Tibial artery (tissue), 4 donors: ENCODE results near the gene ALPL.
A peak's percentile ranks its signal among the peaks of the same experiment; 100 is the strongest.

Experiments used
- DNase-seq, 2 donors: peaks; one replicate each; pipeline ENCODE4 v3.0.0-alpha.2; 2019
- H3K27ac ChIP-seq, 2 donors: fragments of 200-600 bp; sonication (generic) in 1 of 2; 1 replicate in 1 of 2; 2 replicates in 1 of 2; pipeline ENCODE4 v1.5.1; 2018 to 2019; ENCODE audit warnings: mild to moderate bottlenecking in 1 of 2
- H3K27me3 ChIP-seq, 2 donors: fragments of 200-600 bp; sonication (generic) in 1 of 2; one replicate each; pipeline versions ENCODE4 v1.5.1 to v1.6.0; 2016 to 2019
- H3K36me3 ChIP-seq, 3 donors: fragments of 200-600 bp; sonication (generic) in 2 of 3; one replicate each; pipeline ENCODE4 v1.5.1; 2016 to 2019; ENCODE audit warnings: mild to moderate bottlenecking in 2 of 3
- H3K4me1 ChIP-seq, 4 donors: fragments of 200-600 bp; sonication (generic) in 2 of 4; 1 replicate in 3 of 4; 2 replicates in 1 of 4; pipeline ENCODE4 v1.5.1; 2016 to 2019
- H3K4me3 ChIP-seq, 2 donors: fragments of 200-600 bp; sonication (generic) in 1 of 2; 1 replicate in 1 of 2; 2 replicates in 1 of 2; pipeline ENCODE4 v1.5.1; 2018 to 2019; ENCODE audit warnings: mild to moderate bottlenecking in 2 of 2
- H3K9me3 ChIP-seq, 3 donors: fragments of 200-600 bp; sonication (generic) in 1 of 3; one replicate each; pipeline ENCODE4 v1.5.1; 2016 to 2019
- intact Hi-C: fragments of 100-400 bp; cut with DNase I; formaldehyde crosslinking; loops from one replicate; pipeline ENCODE4 v1.15.0; 2023; ENCODE audit warnings: low total_unique reads
- TF ChIP-seq, protein P1 (sequence below), 2 experiments: fragments of 200-600 bp in 1 of 2; fragments of 450-650 bp in 1 of 2; IDR thresholded peaks; one replicate each; pipeline ENCODE4 v1.5.1; 2017 to 2019; ENCODE audit warnings: antibody characterized with exemption in 2 of 2, mild to moderate bottlenecking in 1 of 2, moderate library complexity in 1 of 2

The ALPL gene

GRCh38 chr1:21604208-21604957 is 95.2 kb downstream of the ALPL start:
- H3K4me3 ChIP-seq: no peak overlapping the region
- peaks cover 0 to 3% (median 0%) of the 10 kb centered on the region in 3 donors for H3K36me3 ChIP-seq
- no peaks in the 10 kb centered on the region for H3K4me1 ChIP-seq
- DNase-seq: no peak
- intact Hi-C loops: no loop called here
- peaks cover 0 to 48% of the 10 kb centered on the region in 2 donors for H3K27me3 ChIP-seq
- H3K9me3 ChIP-seq: no peaks in the 10 kb centered on the region
- TF ChIP-seq, protein P1, sequence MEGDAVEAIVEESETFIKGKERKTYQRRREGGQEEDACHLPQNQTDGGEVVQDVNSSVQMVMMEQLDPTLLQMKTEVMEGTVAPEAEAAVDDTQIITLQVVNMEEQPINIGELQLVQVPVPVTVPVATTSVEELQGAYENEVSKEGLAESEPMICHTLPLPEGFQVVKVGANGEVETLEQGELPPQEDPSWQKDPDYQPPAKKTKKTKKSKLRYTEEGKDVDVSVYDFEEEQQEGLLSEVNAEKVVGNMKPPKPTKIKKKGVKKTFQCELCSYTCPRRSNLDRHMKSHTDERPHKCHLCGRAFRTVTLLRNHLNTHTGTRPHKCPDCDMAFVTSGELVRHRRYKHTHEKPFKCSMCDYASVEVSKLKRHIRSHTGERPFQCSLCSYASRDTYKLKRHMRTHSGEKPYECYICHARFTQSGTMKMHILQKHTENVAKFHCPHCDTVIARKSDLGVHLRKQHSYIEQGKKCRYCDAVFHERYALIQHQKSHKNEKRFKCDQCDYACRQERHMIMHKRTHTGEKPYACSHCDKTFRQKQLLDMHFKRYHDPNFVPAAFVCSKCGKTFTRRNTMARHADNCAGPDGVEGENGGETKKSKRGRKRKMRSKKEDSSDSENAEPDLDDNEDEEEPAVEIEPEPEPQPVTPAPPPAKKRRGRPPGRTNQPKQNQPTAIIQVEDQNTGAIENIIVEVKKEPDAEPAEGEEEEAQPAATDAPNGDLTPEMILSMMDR (IDR thresholded peaks at IDR 0.05): no peak
- no peak overlapping the region for H3K27ac ChIP-seq

GRCh38 chr1:21605012-21605715 is 95.9 kb downstream of the ALPL start:
- no peaks in the 10 kb centered on the region for H3K4me1 ChIP-seq
- peaks cover 0 to 3% (median 0%) of the 10 kb centered on the region in 3 donors for H3K36me3 ChIP-seq
- no peak overlapping the region for H3K27ac ChIP-seq
- TF ChIP-seq, protein P1 (IDR thresholded peaks at IDR 0.05): no peak
- H3K27me3 ChIP-seq: peaks cover 0 to 40% of the 10 kb centered on the region in 2 donors
- intact Hi-C loops: no loop called here
- DNase-seq: no peak
- no peaks in the 10 kb centered on the region for H3K9me3 ChIP-seq
- H3K4me3 ChIP-seq: no peak overlapping the region

DNA sequence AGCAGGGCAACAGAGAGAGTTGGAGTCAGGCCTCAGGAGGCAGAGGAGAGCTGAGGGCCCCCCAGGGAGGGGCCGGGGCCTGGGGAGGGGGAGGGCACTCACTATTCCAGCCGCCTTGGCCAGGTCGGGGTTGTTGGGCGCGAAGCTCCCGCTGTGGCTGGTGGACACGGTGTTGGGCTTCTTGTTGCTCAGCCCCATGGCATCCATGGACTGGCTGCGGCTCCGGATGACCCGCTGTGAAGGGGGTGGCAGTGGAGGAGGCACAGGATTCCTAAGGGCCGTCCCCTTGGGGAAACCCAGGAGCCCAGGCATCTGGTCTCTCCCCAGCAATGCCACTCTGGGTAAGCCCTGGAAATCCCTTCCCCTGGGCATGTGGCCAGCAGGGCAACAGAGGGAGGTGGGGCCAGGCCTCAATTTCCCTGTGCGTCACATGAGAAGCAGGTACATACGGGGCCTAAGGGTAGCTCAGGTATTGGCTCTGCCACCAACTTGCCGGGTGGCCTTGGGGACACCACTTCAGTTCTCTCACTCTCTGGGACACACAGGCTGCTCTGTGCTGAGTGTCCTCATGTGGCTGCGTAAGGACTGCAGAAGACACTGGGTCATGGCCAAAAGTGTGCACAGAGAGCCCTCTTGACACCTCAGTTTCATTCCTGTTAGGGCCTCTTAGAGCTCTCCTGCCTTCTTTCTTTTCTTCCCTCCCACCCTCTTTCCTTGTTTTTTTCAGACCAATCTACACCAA is 96.9 kb downstream of the ALPL start:
- Histone ChIP-seq H3K4me1 (no peaks in the 10 kb centered on the region), H3K27ac (no peak overlapping the region), H3K36me3 (peaks cover 0 to 3% (median 0%) of the 10 kb centered on the region in 3 donors), H3K4me3 (no peak overlapping the region), H3K9me3 (no peaks in the 10 kb centered on the region), H3K27me3 (peaks cover 0 to 37% of the 10 kb centered on the region in 2 donors)
- TF ChIP-seq, protein P1 (IDR thresholded peaks at IDR 0.05): no peak
- DNase-seq: no peak
- intact Hi-C loops: no loop called here

DNA sequence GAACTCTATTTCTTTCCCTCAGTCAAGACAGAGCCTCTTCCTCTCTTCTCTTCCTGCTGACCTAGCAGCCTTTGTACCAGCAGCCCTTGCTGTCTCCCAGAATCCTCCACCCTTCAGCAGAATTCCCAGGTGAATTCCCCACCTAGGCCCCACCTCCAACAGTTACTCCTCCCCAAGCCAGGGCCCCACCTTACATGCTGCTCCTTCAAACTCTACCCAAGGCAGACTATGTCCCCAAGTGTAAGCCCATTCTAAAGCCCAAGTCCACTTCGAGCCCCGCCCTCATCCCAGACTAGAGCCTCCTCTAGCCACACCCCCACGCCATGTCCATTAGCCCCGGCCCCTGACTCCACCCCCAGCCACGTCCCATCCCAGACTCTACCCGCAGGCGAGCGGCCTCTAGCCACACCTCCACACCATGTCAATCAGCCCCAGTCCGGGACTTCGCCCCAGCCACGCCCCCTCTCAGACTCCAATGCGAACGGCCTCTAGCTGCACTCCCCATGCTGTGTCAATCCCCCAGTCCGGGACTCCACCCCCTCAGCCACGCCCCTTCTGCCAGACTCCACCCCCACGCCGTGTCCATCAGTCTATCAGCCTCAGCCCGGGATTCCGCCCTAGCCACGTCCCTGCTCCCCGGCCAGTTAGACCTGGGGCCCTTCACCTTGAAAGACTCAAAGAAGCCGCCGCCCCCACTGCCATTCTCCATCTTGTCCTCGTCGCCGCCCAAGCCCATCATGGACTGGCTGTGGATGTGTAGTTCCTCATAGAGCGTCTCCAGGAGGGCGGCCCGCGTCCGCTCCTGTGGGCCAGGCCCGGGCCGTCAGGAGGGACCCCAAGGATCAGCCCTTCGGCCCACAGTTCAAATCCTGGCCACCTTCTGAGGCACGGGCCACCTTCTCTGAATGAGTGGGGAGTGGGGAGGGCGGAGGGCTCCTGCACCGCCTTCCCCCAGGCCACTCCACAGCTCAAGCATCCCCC is 98.6 kb downstream of the ALPL start:
- Histone ChIP-seq H3K4me3 (no peak overlapping the region), H3K27ac (no peak overlapping the region)

More for the DNA sequence above, 98.6 kb downstream of the ALPL start:
- H3K27me3 ChIP-seq: peaks cover 0 to 27% of the 10 kb centered on the region in 2 donors
- intact Hi-C loops: no loop called here
- H3K4me1 ChIP-seq: no peaks in the 10 kb centered on the region
- peak in 1 of 2 donors; percentile 51 for DNase-seq
- H3K36me3 ChIP-seq: no peaks in the 10 kb centered on the region
- TF ChIP-seq, protein P1 (IDR thresholded peaks at IDR 0.05): no peak
- no peaks in the 10 kb centered on the region for H3K9me3 ChIP-seq
